ENCODE results near the gene PPIL1. TPM values are rescaled to one million over a fixed set of nuclear protein-coding genes. Genes with fewer than 3 reads are reported as not detected.

PPIL1 gene
- total and polyA plus RNA-seq, 2 of the 4 experiments (the other 2 are of a cell fraction): 28.4 to 58.4 TPM

- Histone ChIP-seq H2BK5ac (ENCODE audit: low read depth, low read length, poor library complexity, severe bottlenecking) (no peak overlapping the region), H2BK120ac (ENCODE audit: low read depth, low read length) (no peak overlapping the region), H2BK20ac (ENCODE audit: low read depth, low read length) (no peak overlapping the region), H3K4me2 (ENCODE audit: low read depth, low read length) (no peak overlapping the region), H3K14ac (replicated peaks; ENCODE audit: low read depth, low read length) (no peak overlapping the region), H3K9ac (ENCODE audit: low read depth, low read length) (no peak overlapping the region), H4K20me1 (ENCODE audit: insufficient read depth, low read length) (no peaks in the 10 kb centered on the region), H3K79me1 (ENCODE audit: low read depth in 1 of 2, low read length in 2 of 2) (peaks cover 41 to 51% of the 10 kb centered on the region in 2 experiments), H3K56ac (ENCODE audit: extremely low read depth, insufficient read depth, low read length) (no peak overlapping the region), H2AFZ (replicated peaks; ENCODE audit: low read length, poor library complexity) (no peak overlapping the region), H2AK5ac (ENCODE audit: low read depth, low read length) (no peak overlapping the region), H3K4me3 (ENCODE audit: insufficient read depth, low read depth, low read length) (no peak overlapping the region), H3K23ac (ENCODE audit: low read depth, low read length) (no peak overlapping the region), H3K27me3 (ENCODE audit: control insufficient read depth, insufficient read depth, low read length) (no peaks in the 10 kb centered on the region), H3K4me1 (ENCODE audit: control insufficient read depth, insufficient read depth, low read length) (peaks cover 4% of the 10 kb centered on the region), H3K36me3 (ENCODE audit: control insufficient read depth, insufficient read depth, low read length) (peaks cover 5% of the 10 kb centered on the region), H3K9me1 (ENCODE audit: insufficient read depth, low read length) (0 out of 2 replicates have a peak, but pooled peaks cover 6% of the 10 kb centered on the region), H3K18ac (ENCODE audit: low read depth, low read length) (no peak overlapping the region), H4K5ac (ENCODE audit: low read depth, low read length) (no peak overlapping the region), H3K9me3 (ENCODE audit: control insufficient read depth, insufficient read depth, low read length) (no peaks in the 10 kb centered on the region), H4K8ac (ENCODE audit: low read depth in 2 of 2, low read length in 2 of 2) (no peak overlapping the region), H4K91ac (ENCODE audit: insufficient read depth, low read depth, low read length) (no peak overlapping the region), H2BK15ac (ENCODE audit: low read depth, low read length) (no peak overlapping the region), H3K4ac (ENCODE audit: low read depth, low read length) (no peak overlapping the region), H2AK9ac (replicated peaks; ENCODE audit: low read depth, low read length, poor library complexity) (no peak overlapping the region), H3K27ac (ENCODE audit: insufficient read depth, low read length) (no peak overlapping the region)
- in situ Hi-C loops (cut with MboI; ENCODE audit: low sequenced_read_pairs): no loop called here
- BruUV-seq (replicated peaks): no TSS peak
- TF ChIP-seq, protein P1, sequence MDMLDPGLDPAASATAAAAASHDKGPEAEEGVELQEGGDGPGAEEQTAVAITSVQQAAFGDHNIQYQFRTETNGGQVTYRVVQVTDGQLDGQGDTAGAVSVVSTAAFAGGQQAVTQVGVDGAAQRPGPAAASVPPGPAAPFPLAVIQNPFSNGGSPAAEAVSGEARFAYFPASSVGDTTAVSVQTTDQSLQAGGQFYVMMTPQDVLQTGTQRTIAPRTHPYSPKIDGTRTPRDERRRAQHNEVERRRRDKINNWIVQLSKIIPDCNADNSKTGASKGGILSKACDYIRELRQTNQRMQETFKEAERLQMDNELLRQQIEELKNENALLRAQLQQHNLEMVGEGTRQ (IDR thresholded peaks at IDR 0.05; ENCODE audit: low read depth, low read length): no peak
- no peak for TF ChIP-seq RAD21 (IDR thresholded peaks at IDR 0.05; ENCODE audit: low read length)
- TF ChIP-seq MAZ (IDR thresholded peaks at IDR 0.05; ENCODE audit: borderline replicate concordance, low read depth, low read length): no peak
- TF ChIP-seq SMC3 (IDR thresholded peaks at IDR 0.05; ENCODE audit: low read depth, low read length): no peak
- no peak for TF ChIP-seq MXI1 (IDR thresholded peaks at IDR 0.05; ENCODE audit: borderline replicate concordance, low read depth, low read length)
- no peak for TF ChIP-seq RCOR1 (IDR thresholded peaks at IDR 0.05; ENCODE audit: insufficient replicate concordance, low read length)
- no peak for TF ChIP-seq NFE2L2 (IDR thresholded peaks at IDR 0.05; ENCODE audit: low read depth, low read length)
- no peak for TF ChIP-seq POLR2A (IDR thresholded peaks at IDR 0.05; ENCODE audit: low read depth, low read length)
- no peak for TF ChIP-seq MAFK (IDR thresholded peaks at IDR 0.05; ENCODE audit: low read depth, low read length)
- no peak for TF ChIP-seq RFX5 (IDR thresholded peaks at IDR 0.05; ENCODE audit: low read depth, low read length)
- TF ChIP-seq BHLHE40 (IDR thresholded peaks at IDR 0.05; ENCODE audit: low read depth, low read length): no peak
- no peak for TF ChIP-seq CHD1 (IDR thresholded peaks at IDR 0.05; ENCODE audit: low read depth, low read length)
- TF ChIP-seq CEBPB (IDR thresholded peaks at IDR 0.05; ENCODE audit: low read depth, low read length): no peak
- TF ChIP-seq FOS (IDR thresholded peaks at IDR 0.05; ENCODE audit: low read depth, low read length): no peak
- WGBS, 2 experiments (ENCODE audit: extremely low coverage in 2 of 2, insufficient read length in 1 of 2): 86% methylated on average over 2 of the region's 3 CpGs; no CpG with 5 or more reads in 1 of the 2 experiments
- intact Hi-C loops (cut with micrococcal nuclease): no loop called here
- dilution Hi-C loops (cut with HindIII; ENCODE audit: low sequenced_read_pairs, unreplicated experiment): no loop called here
- POLR2A ChIA-PET (ENCODE audit: unreplicated experiment): no interaction called here
- DNase-seq (no peak), ATAC-seq (ENCODE audit: low read depth) (no peak)
- CTCF ChIA-PET: interaction anchor here (1.3 kb wide), 1 partner anchor 113 kb away, joined by 4 read pairs; no protein-coding TSS in a partner anchor
These were observed 2.9 kb downstream of the PPIL1 start for GRCh38 chr6:36871686-36872085.

Measured in IMR-90 (cell line).